GM19239 (cell line): Measurements from ENCODE around the gene CFAP99.
"Not testable (repeated sequence)": the region's sequence is repeated elsewhere in the genome, so short reads cannot be mapped to it uniquely, and the experiment has no call there.

Source experiments
- DNase-seq: peaks from one replicate; pipeline ENCODE4 v3.0.0; 2011; ENCODE audit warnings: low spot score; ENCODE audit not compliant: insufficient read length
- FAIRE-seq: peaks from 2 replicates; lab custom pipeline; 2011; peaks lifted over from hg19 to GRCh38; lab: Jason Lieb, UNC

The CFAP99 gene

GRCh38 chr4:2426711-2427275 is 8.0 kb downstream of the CFAP99 start:
- DNase-seq = no peak
- FAIRE-seq = no peak

- FAIRE-seq (no peak), DNase-seq (no peak)
These were observed 8.9 kb downstream of the CFAP99 start for GRCh38 chr4:2427383-2428334.

GRCh38 chr4:2428496-2429213 is 9.9 kb downstream of the CFAP99 start:
- no peak for DNase-seq
- no peak for FAIRE-seq

GRCh38 chr4:2429945-2430757 is 11.4 kb downstream of the CFAP99 start:
- DNase-seq, FAIRE-seq: not testable (repeated sequence)

- FAIRE-seq (no peak), DNase-seq (no peak)
These were observed 13.2 kb downstream of the CFAP99 start for GRCh38 chr4:2432004-2432403.

GRCh38 chr4:2432991-2433530 is 14.3 kb downstream of the CFAP99 start:
- DNase-seq (no peak), FAIRE-seq (no peak)

- FAIRE-seq = no peak
- DNase-seq = no peak
These were observed 15.0 kb downstream of the CFAP99 start for GRCh38 chr4:2433609-2434350.

GRCh38 chr4:2434420-2434819 is 15.7 kb downstream of the CFAP99 start:
- FAIRE-seq (no peak), DNase-seq (no peak)

- no peak for FAIRE-seq
- DNase-seq = no peak
These were observed 17.5 kb downstream of the CFAP99 start for GRCh38 chr4:2436301-2436700.

GRCh38 chr4:2436761-2437474 is 18.2 kb downstream of the CFAP99 start:
- DNase-seq (no peak), FAIRE-seq (no peak)

- FAIRE-seq = no peak
- DNase-seq = no peak
These were observed 18.9 kb downstream of the CFAP99 start for GRCh38 chr4:2437475-2438215.

GRCh38 chr4:2438822-2439718 is 20.3 kb downstream of the CFAP99 start:
- no peak for DNase-seq
- no peak for FAIRE-seq

- peak; percentile 66 for FAIRE-seq
- DNase-seq = peak; percentile 95
These were observed 22.8 kb downstream of the CFAP99 start for GRCh38 chr4:2441393-2442174.

GRCh38 chr4:2442175-2442993 is 23.6 kb downstream of the CFAP99 start:
- no peak for FAIRE-seq
- DNase-seq = no peak

- FAIRE-seq = no peak
- DNase-seq = no peak
These were observed 24.4 kb downstream of the CFAP99 start for GRCh38 chr4:2443061-2443730.
